Activated T-cell treated with anti-CD3 and anti-CD28 coated beads for 1 hour (primary cell): ENCODE results near the gene DPP7.
"Not testable (repeated sequence)": the region's sequence is repeated elsewhere in the genome, so short reads cannot be mapped to it uniquely, and the experiment has no call there.

Experiments
- DNase-seq: peaks from one replicate; pipeline ENCODE4 v3.0.0-alpha.2; 2020; ENCODE audit warnings: low read depth

The DPP7 gene

DNA sequence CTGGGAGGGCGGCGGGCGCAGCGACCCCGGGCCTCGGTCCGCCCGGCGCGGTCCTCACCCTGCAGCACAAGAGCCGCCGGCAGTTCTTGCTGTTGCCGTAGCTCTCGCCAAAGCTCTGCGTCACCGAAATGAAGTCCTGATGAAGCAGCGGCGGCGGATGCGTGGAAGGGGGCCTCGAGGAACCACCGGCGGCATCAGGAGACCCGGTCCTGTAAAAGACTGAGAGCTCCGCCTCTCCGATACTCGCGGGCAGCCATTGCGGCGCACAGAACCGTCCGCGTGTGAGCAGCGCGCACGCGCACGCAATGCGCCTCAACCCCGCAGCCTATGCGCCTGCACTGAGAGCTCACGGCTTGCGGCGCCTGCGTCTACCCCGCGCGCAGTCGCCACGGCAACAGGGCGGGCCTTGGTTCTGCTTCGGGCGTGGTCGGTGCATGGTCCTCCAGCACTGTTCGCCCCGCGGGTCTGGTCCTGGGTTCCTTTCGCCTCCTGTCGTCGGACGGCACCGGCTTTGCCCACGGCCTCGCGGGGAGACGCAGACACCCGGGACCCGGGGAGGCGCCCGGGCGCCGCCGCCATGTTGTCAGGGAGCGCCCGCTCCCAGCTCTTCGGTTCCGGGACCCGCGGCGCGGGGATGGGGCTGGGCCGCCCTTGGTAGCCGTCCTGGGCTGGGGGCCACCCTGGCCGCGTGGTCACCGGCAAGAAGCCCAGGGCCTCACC lies 15.1 kb upstream of the DPP7 start:
- DNase-seq = peak; percentile 78

- no peak for DNase-seq
Measured at GRCh38 chr9:137128862-137129455, 14.4 kb upstream of the DPP7 start.

DNA sequence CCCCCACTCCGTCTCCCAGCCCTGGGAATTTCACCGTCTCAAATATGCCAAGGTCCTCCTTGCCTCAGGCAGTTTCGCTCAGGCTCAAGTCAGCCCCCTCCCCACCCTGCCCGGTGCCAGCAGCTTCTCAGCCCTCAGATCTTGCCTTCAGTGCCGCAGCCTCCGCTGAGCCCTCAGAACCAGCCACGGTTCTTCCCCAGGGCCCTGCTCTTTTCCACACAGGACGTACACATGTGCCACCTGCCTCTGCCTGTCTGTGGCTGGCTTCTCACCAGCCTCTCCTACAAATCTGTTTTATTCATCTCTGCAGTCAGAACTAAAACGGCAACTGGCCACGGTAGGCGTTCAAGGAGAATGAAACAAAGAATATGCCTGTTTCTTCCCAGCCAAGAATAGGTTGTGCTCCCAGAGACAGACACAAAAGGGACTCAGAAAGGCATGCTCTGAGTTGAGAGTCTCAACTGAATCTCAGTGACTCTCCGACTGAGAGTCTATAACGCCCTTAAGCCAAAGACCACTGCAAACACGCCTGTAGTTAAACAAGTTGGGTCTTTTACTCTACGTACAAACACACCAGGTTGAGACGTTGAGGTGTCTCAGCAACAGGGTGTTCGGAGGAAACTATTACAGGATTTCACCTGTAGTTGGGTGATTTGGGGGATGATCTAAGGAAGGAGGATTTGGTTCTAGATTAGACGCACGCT lies 13.8 kb upstream of the DPP7 start:
- DNase-seq = no peak

DNA sequence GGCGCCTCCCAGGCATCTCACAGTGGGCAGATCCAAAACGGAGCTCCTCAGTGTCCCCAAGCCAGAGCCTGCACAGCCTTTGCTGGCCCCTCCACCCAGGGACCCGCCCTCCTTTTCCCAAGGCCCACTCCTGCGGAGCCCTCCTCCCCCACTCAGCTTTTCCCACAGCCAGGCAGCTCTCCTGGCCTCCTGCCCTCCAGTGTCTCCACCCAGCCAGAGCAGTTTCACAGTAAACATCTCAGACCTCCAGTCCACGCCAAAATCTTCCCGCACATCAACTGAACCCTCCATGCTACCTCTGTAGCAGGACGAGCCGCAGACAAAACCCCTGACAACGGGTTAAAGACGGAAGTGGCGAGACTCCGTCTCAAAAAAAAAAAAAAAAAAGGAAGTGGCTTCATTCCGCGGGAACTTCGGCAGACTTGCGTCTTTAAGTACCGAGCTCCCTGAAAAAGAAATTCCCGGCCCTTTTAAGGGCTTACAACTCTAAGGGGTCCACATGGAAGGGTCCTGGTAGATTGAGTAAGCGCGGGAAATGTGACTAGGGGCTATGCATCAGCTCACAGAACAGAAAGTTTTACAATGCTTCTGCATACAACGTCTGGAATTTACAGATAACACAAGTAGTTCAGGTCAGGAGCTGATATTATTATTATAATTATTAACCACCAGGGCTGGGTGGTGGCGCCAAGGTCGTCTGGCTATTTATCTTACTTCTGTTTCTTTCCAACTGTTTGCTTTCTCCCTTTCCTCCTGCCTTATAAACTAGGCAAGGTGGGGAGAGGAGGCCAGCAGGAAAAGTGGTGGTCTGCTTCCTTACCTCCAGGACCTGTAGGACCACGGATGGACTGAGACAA lies 13.0 kb upstream of the DPP7 start:
- no peak for DNase-seq

DNA sequence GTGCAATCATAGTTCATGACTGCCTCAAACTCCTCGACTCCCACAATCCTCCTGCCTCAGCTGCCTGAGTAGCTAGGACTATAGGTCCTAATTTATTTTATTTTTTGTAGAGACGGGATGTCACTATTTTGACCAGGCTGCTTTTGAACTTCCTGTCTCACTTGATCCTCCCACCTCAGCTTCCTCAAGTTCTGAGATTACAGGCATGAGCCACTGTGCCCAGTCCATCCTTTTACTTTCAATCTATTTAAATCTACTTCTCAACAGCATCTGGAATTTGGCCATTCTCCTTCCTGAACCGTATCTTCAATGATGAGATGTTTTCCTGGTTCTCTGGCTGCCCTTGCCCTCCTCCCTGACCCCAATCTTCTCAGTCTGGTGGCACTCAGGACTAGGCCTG lies 12.3 kb upstream of the DPP7 start:
- DNase-seq = no peak

DNA sequence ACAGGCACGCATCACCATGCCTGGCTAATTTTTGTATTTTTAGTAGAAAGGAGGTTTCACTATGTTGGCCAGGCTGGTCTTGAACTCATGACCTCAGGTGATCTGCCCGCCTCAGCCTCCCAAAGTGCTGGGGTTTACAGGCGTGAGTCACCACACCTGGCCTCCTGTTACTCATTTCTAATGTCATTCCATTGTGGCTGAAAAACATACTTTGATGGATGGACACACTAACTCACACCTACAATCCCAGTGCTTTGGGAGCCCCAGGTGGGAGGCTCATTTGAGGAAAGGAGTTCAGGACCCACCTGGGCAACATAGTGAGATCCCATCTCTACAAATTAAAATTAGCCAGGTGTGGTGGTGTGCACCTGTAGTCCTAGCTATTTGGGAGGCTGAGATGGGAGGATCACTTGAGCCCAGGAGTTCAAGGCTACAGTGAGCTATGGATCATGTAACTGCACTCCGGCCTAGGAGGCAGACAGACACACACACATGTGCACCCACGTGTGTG lies 9.5 kb upstream of the DPP7 start:
- not testable (repeated sequence) for DNase-seq

DNA sequence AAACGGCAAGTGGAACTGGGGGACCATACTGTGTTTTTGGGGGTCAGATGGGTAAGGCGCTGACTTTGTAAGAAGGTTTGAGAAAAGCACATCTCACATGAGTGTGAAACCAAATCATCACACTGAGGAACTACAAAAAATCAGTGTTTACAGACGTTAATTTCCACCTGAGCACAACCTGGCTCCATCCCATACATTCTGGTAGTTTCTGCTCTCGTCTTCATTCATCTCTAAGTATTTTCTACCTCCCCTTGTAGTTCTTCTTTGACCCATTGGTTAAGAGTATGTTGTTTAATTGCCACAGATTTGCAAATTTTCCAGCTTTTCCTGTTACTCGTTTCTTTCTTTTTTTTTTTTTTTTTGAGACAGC lies 8.9 kb upstream of the DPP7 start:
- no peak for DNase-seq

DNA sequence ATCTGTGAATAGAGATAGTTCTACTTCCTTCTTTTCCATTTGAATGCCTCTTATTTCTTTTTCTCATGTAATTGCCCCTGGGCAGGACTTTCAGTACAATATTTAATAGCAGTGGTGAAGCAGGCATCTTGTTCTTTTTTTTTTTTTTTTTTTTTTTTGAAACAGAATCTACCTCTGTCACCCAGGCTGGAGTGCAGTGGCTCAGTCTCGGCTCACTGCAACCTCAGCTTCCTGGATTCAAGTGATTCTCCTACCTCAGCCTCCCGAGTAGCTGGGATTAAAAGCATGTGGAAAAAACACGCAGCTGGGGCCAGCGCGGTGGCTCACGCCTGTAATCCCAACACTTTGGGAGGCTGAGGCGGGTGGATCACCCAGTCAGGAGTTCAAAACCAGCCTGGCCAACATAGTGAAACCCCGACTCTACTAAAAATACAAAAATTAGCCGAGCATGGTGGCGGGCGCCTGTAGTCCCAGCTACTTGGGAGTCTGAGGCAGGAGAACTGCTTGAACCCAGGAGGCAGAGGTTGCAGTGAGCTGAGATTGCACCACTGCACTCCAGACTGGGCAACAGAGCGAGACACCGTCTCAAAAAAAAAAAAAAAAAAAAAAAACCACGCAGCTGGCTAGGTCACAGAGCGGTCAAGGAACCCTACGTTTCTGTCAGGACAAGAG lies 8.4 kb upstream of the DPP7 start:
- DNase-seq = not testable (repeated sequence)

GRCh38 chr9:137121927-137122795 lies 7.6 kb upstream of the DPP7 start:
- DNase-seq = not testable (repeated sequence)

- not testable (repeated sequence) for DNase-seq
Measured at GRCh38 chr9:137118092-137118603, 3.6 kb upstream of the DPP7 start.

- DNase-seq = no peak
Measured at GRCh38 chr9:137117269-137117731, 2.8 kb upstream of the DPP7 start.

DNA sequence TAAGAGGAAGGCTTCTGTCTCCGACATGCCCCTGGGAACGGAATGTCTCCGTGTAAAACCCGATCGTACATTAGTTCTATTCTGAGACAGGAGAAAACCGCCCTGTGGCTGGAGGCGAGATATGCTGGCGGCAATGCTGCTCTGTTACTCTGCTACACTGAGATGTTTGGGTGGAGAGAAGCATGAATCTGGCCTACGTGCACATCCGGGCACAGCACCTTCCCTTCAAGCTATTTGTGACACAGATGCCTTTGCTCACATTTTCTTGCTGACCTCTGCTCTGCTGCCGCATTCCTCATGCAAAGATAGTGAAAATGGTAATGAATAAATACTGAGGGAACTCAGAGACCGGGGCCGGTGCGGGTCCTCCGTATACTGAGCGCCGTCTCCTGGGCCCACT lies 2.2 kb upstream of the DPP7 start:
- no peak for DNase-seq

- DNase-seq = no peak
Measured at GRCh38 chr9:137116027-137116507, 1.5 kb upstream of the DPP7 start.

DNA sequence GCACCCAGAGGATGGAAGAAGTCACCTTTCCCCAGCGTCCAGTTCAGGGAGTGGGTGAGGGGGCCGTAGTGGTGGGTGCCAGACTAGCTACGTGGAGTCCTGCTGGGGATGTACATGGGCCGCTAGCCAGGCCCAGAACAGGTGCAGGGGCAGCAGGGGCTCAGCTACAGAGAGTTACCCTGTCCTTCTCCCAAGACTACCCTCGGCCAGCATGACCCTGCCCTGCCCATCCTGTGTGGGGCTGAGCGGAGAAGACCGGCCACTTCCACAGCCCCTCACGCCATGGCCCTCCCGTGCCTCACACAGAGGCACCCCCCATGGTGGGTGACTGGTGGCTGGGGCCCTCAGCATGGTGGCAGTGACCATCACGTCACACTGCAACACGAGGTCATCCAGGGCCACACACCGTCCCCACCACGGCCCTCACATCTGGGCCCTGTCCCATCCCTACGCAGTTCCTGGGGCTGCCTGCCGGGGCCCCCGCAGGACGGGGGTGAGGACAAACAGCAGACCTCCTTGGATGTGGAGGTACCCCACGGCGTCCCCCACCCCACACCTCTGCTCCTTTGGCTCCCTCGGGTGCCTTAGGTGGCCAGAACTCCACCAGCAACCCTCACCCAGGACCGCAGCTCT lies 977 bp upstream of the DPP7 start:
- DNase-seq = no peak

DNA sequence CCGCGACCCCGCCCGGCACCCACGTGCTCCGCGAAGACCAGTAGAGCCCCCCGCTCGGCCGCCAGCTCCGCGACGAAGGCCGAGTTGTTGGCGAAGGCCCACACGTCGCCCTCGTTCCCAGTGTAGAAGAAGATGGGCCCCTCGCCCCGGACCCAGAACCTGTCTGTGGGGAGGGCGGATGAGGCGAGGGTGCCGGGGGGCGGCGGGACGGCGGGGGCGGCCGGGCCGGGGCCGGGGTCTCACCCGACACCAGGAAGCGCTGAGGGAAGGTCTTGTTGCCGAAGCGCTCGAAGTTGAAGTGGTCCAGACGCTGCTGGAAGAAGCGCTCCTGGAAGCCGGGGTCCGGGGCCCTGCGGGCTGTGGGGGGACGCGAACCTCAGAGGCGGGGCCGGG lies 317 bp downstream of the DPP7 start:
- no peak for DNase-seq

DNA sequence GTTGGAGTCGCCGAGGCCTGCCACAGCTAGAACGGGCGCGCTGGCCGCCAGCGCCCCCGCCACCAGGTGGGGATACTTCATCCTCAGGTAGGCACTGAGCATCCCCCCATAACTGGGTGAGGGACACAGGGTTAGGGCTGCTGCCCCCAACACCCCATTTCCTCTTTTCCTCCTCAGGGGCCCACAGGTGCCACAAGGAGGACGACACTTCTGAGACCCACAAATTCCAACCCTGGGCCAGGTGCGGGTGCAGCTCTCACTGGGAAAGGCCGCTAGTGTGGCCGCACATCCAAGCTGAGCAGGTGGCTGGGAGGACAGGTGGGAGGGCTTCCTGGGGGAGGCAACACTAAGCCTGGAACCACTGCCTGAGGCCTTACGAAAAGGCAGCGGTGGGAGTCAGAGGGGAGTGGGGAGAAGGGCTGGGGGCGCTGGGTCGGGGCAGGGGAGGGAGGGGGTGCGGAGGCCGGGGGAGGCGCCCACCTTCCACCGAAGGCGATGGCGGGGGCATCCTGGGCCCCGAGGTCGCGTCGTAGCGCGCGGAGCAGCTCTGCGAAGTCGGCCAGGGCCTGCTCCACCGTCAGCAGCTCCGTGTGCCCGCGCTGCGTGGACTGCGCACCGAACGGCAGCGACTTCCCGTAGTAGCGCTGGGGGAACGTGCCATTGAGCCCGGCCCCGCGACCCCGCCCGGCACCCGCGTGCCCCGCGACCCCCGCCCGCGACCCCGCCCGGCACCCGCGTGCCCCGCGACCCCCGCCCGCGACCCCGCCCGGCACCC lies 961 bp downstream of the DPP7 start:
- no peak for DNase-seq

GRCh38 chr9:137112564-137113384 lies 1.8 kb downstream of the DPP7 start:
- DNase-seq = no peak
